HUES48 (cell line): ENCODE measurements around the gene NLRP6.
"Not testable (repeated sequence)": the region's sequence is repeated elsewhere in the genome, so short reads cannot be mapped to it uniquely, and the experiment has no call there.

ENCODE experiments used
- H3K27ac ChIP-seq: one replicate; pipeline ENCODE4 v1.7.0; 2013; ENCODE audit warnings: low read depth, low read length, inconsistent platforms
- H3K27me3 ChIP-seq: 2 replicates; pipeline ENCODE4 v1.6.1; 2013; ENCODE audit warnings: mild to moderate bottlenecking, low read length; ENCODE audit not compliant: control insufficient read depth, insufficient read depth
- H3K36me3 ChIP-seq: 2 replicates; pipeline ENCODE4 v1.6.1; 2013; ENCODE audit warnings: low read length; ENCODE audit not compliant: control insufficient read depth, insufficient read depth
- H3K4me1 ChIP-seq: 2 replicates; pipeline ENCODE4 v1.6.1; 2013; ENCODE audit warnings: mild to moderate bottlenecking, low read length; ENCODE audit not compliant: control insufficient read depth, insufficient read depth
- H3K4me3 ChIP-seq: 2 replicates; pipeline ENCODE4 v1.5.1; 2013; ENCODE audit warnings: mild to moderate bottlenecking, low read depth, low read length
- H3K9ac ChIP-seq: 2 replicates; pipeline ENCODE4 v1.6.1; 2013; ENCODE audit warnings: mild to moderate bottlenecking, low read depth, low read length, moderate library complexity
- H3K9me3 ChIP-seq: 2 replicates; pipeline ENCODE4 v1.6.1; 2013; ENCODE audit warnings: low read length; ENCODE audit not compliant: control insufficient read depth, insufficient read depth

The NLRP6 gene

GRCh38 chr11:331358-332060, 53.3 kb downstream of the NLRP6 start:
- peaks cover 24% of the 10 kb centered on the region for H3K4me1 ChIP-seq
- H3K27me3 ChIP-seq = no peaks in the 10 kb centered on the region
- H3K36me3 ChIP-seq = no peaks in the 10 kb centered on the region
- no peak overlapping the region for H3K9ac ChIP-seq
- no peak overlapping the region for H3K4me3 ChIP-seq
- H3K27ac ChIP-seq = no peak overlapping the region
- no peaks in the 10 kb centered on the region for H3K9me3 ChIP-seq

DNA sequence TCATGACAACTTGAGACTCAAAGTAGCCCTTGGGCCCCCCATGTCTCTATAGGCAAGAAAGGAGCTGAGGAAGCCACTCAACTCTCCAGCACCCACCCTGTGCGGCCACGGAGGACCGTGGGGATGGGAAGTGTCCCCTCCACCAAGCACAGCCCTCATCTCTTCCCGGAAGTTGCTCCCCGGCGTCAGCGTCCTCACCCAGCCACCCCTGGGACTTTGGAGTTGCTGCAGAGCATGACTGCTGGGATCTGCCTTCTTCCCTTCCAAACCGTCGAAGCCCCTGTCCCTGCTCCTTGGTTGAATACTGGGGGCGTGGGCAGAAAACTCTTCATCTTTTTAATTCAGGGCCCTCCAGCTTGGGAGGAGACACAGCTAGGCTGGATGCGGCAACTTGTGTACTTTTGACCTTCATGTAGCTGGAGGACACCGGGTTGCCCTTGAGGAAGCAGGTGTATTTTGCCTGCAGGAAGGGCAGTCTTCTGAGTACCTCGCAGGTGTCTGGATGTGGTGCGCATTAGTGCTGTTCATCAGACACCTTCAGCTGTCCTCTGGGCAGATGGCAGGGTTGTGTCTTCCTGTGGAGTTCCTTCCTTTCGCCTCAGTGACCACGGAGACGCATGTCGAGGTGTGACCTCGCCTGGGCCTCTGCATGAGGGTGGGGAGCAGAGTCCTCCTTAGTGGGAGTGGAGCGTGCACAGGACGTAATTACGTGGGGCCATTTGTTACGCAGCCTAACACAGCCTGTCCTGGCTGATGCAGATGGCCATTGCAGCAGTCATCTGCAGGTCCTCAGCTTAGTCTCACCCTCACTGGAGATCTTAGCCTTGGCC, 54.7 kb downstream of the NLRP6 start:
- no peak overlapping the region for H3K9ac ChIP-seq
- no peaks in the 10 kb centered on the region for H3K27me3 ChIP-seq
- no peak overlapping the region for H3K4me3 ChIP-seq
- H3K36me3 ChIP-seq = no peaks in the 10 kb centered on the region
- H3K4me1 ChIP-seq = peaks cover 28% of the 10 kb centered on the region
- peak overlapping the region; percentile 73 for H3K27ac ChIP-seq
- H3K9me3 ChIP-seq = no peaks in the 10 kb centered on the region

GRCh38 chr11:333616-334263, 55.5 kb downstream of the NLRP6 start:
- H3K36me3 ChIP-seq, H3K9me3 ChIP-seq, H3K27me3 ChIP-seq: not testable (repeated sequence)
- Histone ChIP-seq H3K4me1 (peaks cover 28% of the 10 kb centered on the region), H3K27ac (peak overlapping the region; percentile 91), H3K4me3 (peak overlapping the region; percentile 15; the same call in 1 of the 2 replicates), H3K9ac (peak overlapping the region; percentile 49)

- peak overlapping the region; percentile 15; the same call in 1 of the 2 replicates for H3K4me3 ChIP-seq
- no peaks in the 10 kb centered on the region for H3K36me3 ChIP-seq
- H3K4me1 ChIP-seq = peaks cover 28% of the 10 kb centered on the region
- H3K27ac ChIP-seq = peak overlapping the region; percentile 91
- H3K27me3 ChIP-seq = no peaks in the 10 kb centered on the region
- H3K9ac ChIP-seq = peak overlapping the region; percentile 49
- no peaks in the 10 kb centered on the region for H3K9me3 ChIP-seq
Measured at GRCh38 chr11:334264-334994, 56.2 kb downstream of the NLRP6 start.
